WTC11 (cell line): Measurements from ENCODE around the gene FBXO31. TPM values are rescaled to one million over a fixed set of nuclear protein-coding genes. Genes with fewer than 3 reads are reported as not detected.

Experiments
- ATAC-seq: fragments of 200-7000 bp; cut with Tn5 transposase; 2 replicates; pipeline ENCODE4 v1.10.0; 2021; ENCODE audit warnings: mild to moderate bottlenecking, moderate library complexity
- CTCF ChIA-PET: fragments of 300-600 bp; sonication (Branson Sonifier 250); formaldehyde crosslinking; loops from one replicate; lab custom pipeline; 2021; ENCODE audit warnings: antibody characterized with exemption; lab: Charles Lee
- POLR2A ChIA-PET: fragments of 350-600 bp; sonication (Branson Sonifier 250); formaldehyde crosslinking; loops from one replicate; lab custom pipeline; 2021; ENCODE audit warnings: antibody characterized with exemption; lab: Charles Lee
- DNase-seq: peaks from one replicate; pipeline ENCODE4 v3.0.0; 2021; ENCODE audit warnings: low spot score
- H3K27ac Mint-ChIP-seq: 2 replicates; pipeline ENCODE4 v1.8.0; 2021; ENCODE audit warnings: mixed read lengths
- H3K27me3 Mint-ChIP-seq: 2 replicates; pipeline ENCODE4 v1.8.0; 2021; ENCODE audit warnings: low read depth, mild to moderate bottlenecking, moderate library complexity, mixed read lengths
- H3K36me3 Mint-ChIP-seq: 2 replicates; pipeline ENCODE4 v1.8.0; 2021; ENCODE audit warnings: mixed read lengths
- H3K4me1 Mint-ChIP-seq: 2 replicates; pipeline ENCODE4 v1.8.0; 2022; ENCODE audit warnings: mixed read lengths
- H3K4me3 Mint-ChIP-seq: 2 replicates; pipeline ENCODE4 v1.8.0; 2021; ENCODE audit warnings: mild to moderate bottlenecking, moderate library complexity, mixed read lengths
- H3K9me3 Mint-ChIP-seq: 2 replicates; pipeline ENCODE4 v1.8.0; 2021; ENCODE audit warnings: mixed read lengths
- ATF2 ChIP-seq: sonication (generic); formaldehyde crosslinking; IDR thresholded peaks from 2 replicates; pipeline ENCODE4 v1.8.1; 2022; ENCODE audit warnings: low read depth, missing genetic modification reagents, borderline replicate concordance
- FOXP1 ChIP-seq: sonication (generic); formaldehyde crosslinking; IDR thresholded peaks from 2 replicates; pipeline ENCODE4 v1.8.0; 2022; ENCODE audit warnings: missing genetic modification reagents, mild to moderate bottlenecking, moderate library complexity, borderline replicate concordance
- IRF2 ChIP-seq: sonication (generic); formaldehyde crosslinking; IDR thresholded peaks from 2 replicates; pipeline ENCODE4 v1.8.0; 2022; ENCODE audit warnings: low read depth, missing genetic modification reagents, borderline replicate concordance
- JAZF1 ChIP-seq: fragments of 250-450 bp; sonication (Bioruptor Pico); IDR thresholded peaks from 2 replicates; pipeline ENCODE4 v1.9.0; 2021; ENCODE audit warnings: moderate library complexity, mild to moderate bottlenecking, inconsistent platforms
- NR3C1 ChIP-seq: sonication (generic); formaldehyde crosslinking; conservative IDR thresholded peaks from 2 replicates; pipeline ENCODE4 v1.8.1; 2023; ENCODE audit warnings: low read depth, mild to moderate bottlenecking, missing genetic modification reagents
- PREB ChIP-seq: sonication (generic); formaldehyde crosslinking; IDR thresholded peaks from 2 replicates; pipeline ENCODE4 v1.8.1; 2022; ENCODE audit warnings: mild to moderate bottlenecking, missing genetic modification reagents, moderate library complexity, borderline replicate concordance
- SMAD4 ChIP-seq: sonication (generic); formaldehyde crosslinking; IDR thresholded peaks from 2 replicates; pipeline ENCODE4 v1.8.0; 2022; ENCODE audit warnings: mild to moderate bottlenecking, missing genetic modification reagents
- SOX15 ChIP-seq: fragments of 250-450 bp; sonication (Bioruptor Pico); IDR thresholded peaks from 2 replicates; pipeline ENCODE4 v1.9.0; 2021; ENCODE audit warnings: mild to moderate bottlenecking
- TEAD1 ChIP-seq: sonication (generic); formaldehyde crosslinking; IDR thresholded peaks from 2 replicates; pipeline ENCODE4 v1.8.0; 2022; ENCODE audit warnings: mild to moderate bottlenecking, missing genetic modification reagents
- ZNF219 ChIP-seq: sonication (generic); formaldehyde crosslinking; IDR thresholded peaks from 2 replicates; pipeline ENCODE4 v1.8.0; 2023; ENCODE audit warnings: missing genetic modification reagents, mild to moderate bottlenecking, borderline replicate concordance
- ZNF263 ChIP-seq: sonication (generic); formaldehyde crosslinking; IDR thresholded peaks from 2 replicates; pipeline ENCODE4 v1.8.1; 2022; ENCODE audit warnings: low read depth, mild to moderate bottlenecking, moderate library complexity, missing genetic modification reagents
- ZNF396 ChIP-seq: fragments of 250-450 bp; sonication (Bioruptor Pico); IDR thresholded peaks from 2 replicates; pipeline ENCODE4 v1.8.0; 2021; ENCODE audit warnings: mild to moderate bottlenecking, moderate library complexity, borderline replicate concordance
- ZNF512 ChIP-seq: sonication (generic); formaldehyde crosslinking; IDR thresholded peaks from 2 replicates; pipeline ENCODE4 v1.8.1; 2022; ENCODE audit warnings: missing genetic modification reagents, borderline replicate concordance
- ZSCAN18 ChIP-seq: fragments of 250-450 bp; sonication (Bioruptor Pico); IDR thresholded peaks from 2 replicates; pipeline ENCODE4 v2.1.2; 2022; ENCODE audit warnings: mild to moderate bottlenecking, moderate library complexity
- total RNA-seq: library from RNA; stranded (reverse); gene quantifications from 3 replicates; pipeline ENCODE4 v1.2.3, GENCODE V29; 2021
- TF ChIP-seq, protein P1 (sequence below): sonication (generic); formaldehyde crosslinking; IDR thresholded peaks from 2 replicates; pipeline ENCODE4 v1.8.1; 2023; ENCODE audit warnings: mild to moderate bottlenecking, missing genetic modification reagents
- TF ChIP-seq, protein P2 (sequence below): fragments of 250-450 bp; sonication (Bioruptor Pico); IDR thresholded peaks from 2 replicates; pipeline ENCODE4 v1.9.0; 2021; ENCODE audit warnings: mild to moderate bottlenecking
- TF ChIP-seq, protein P3 (sequence below): sonication (generic); formaldehyde crosslinking; IDR thresholded peaks from 2 replicates; pipeline ENCODE4 v1.8.0; 2022; ENCODE audit warnings: mild to moderate bottlenecking, missing genetic modification reagents
- TF ChIP-seq, protein P4 (sequence below): fragments of 250-450 bp; sonication (Bioruptor Pico); conservative IDR thresholded peaks from 2 replicates; pipeline ENCODE4 v1.9.0; 2021; ENCODE audit warnings: mild to moderate bottlenecking

Gene FBXO31
- total RNA-seq, 1 experiment from 2014 or later = 22.6 TPM

GRCh38 chr16:87332150-87332549, 51.4 kb downstream of the FBXO31 start:
- Mint-ChIP-seq H3K9me3 (no peaks in the 10 kb centered on the region), H3K27me3 (no peaks in the 10 kb centered on the region), H3K4me3 (no peak overlapping the region), H3K4me1 (0 out of 2 replicates have a peak, but pooled peaks cover 5% of the 10 kb centered on the region), H3K36me3 (peaks cover 9% of the 10 kb centered on the region), H3K27ac (no peak overlapping the region)
- DNase-seq (no peak), ATAC-seq (no peak)
- CTCF ChIA-PET = no interaction called here
- TF ChIP-seq SOX15 (CRISPR knock-in tag) (no peak), FOXP1 (CRISPR knock-in tag) (no peak), ZNF263 (CRISPR knock-in tag) (no peak), PREB (CRISPR knock-in tag) (no peak), ATF2 (no peak), SMAD4 (no peak), JAZF1 (CRISPR knock-in tag) (no peak), ZNF512 (no peak), ZNF219 (no peak), TEAD1 (CRISPR knock-in tag) (no peak), NR3C1 (no peak), IRF2 (CRISPR knock-in tag) (no peak), ZSCAN18 (CRISPR knock-in tag) (no peak), ZNF396 (CRISPR knock-in tag) (no peak)
- TF ChIP-seq, protein P1, sequence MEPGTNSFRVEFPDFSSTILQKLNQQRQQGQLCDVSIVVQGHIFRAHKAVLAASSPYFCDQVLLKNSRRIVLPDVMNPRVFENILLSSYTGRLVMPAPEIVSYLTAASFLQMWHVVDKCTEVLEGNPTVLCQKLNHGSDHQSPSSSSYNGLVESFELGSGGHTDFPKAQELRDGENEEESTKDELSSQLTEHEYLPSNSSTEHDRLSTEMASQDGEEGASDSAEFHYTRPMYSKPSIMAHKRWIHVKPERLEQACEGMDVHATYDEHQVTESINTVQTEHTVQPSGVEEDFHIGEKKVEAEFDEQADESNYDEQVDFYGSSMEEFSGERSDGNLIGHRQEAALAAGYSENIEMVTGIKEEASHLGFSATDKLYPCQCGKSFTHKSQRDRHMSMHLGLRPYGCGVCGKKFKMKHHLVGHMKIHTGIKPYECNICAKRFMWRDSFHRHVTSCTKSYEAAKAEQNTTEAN (CRISPR knock-in tag) = no peak
- TF ChIP-seq, protein P2, sequence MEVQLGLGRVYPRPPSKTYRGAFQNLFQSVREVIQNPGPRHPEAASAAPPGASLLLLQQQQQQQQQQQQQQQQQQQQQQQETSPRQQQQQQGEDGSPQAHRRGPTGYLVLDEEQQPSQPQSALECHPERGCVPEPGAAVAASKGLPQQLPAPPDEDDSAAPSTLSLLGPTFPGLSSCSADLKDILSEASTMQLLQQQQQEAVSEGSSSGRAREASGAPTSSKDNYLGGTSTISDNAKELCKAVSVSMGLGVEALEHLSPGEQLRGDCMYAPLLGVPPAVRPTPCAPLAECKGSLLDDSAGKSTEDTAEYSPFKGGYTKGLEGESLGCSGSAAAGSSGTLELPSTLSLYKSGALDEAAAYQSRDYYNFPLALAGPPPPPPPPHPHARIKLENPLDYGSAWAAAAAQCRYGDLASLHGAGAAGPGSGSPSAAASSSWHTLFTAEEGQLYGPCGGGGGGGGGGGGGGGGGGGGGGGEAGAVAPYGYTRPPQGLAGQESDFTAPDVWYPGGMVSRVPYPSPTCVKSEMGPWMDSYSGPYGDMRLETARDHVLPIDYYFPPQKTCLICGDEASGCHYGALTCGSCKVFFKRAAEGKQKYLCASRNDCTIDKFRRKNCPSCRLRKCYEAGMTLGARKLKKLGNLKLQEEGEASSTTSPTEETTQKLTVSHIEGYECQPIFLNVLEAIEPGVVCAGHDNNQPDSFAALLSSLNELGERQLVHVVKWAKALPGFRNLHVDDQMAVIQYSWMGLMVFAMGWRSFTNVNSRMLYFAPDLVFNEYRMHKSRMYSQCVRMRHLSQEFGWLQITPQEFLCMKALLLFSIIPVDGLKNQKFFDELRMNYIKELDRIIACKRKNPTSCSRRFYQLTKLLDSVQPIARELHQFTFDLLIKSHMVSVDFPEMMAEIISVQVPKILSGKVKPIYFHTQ (CRISPR knock-in tag) = no peak
- TF ChIP-seq, protein P3, sequence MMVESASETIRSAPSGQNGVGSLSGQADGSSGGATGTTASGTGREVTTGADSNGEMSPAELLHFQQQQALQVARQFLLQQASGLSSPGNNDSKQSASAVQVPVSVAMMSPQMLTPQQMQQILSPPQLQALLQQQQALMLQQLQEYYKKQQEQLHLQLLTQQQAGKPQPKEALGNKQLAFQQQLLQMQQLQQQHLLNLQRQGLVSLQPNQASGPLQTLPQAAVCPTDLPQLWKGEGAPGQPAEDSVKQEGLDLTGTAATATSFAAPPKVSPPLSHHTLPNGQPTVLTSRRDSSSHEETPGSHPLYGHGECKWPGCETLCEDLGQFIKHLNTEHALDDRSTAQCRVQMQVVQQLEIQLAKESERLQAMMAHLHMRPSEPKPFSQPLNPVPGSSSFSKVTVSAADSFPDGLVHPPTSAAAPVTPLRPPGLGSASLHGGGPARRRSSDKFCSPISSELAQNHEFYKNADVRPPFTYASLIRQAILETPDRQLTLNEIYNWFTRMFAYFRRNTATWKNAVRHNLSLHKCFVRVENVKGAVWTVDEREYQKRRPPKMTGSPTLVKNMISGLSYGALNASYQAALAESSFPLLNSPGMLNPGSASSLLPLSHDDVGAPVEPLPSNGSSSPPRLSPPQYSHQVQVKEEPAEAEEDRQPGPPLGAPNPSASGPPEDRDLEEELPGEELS (CRISPR knock-in tag) = no peak
- TF ChIP-seq, protein P4, sequence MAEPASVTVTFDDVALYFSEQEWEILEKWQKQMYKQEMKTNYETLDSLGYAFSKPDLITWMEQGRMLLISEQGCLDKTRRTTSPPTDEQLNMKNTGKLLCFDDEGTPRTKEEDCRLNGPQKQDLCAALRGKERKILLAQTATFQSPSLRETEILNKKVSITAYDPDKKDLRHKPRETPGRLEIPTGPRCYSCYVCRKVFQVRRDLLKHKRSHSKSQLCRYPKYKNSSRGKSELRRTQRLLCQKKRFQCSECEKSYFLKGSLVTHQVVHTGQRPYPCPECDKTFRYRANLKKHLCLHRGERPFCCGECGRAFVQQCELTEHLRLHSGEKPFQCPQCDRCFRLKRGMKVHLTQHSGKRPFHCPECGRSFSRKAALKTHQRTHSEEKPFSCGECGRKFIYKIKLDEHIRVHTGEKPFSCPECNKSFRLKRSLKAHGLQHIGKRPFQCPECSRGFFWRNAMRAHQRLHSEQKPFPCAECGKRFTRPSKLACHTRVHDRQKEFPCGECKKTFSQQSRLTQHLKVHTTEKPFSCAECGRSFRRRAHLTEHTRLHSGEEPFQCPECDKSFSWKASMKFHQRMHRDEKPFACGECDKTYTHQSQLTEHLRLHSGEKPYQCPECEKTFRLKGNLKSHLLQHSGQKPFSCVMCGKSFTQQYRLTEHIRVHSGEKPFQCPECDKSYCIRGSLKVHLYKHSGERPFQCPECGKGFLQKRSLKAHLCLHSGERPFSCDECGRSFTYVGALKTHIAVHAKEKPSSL (CRISPR knock-in tag) = no peak
- POLR2A ChIA-PET = no interaction called here
